Mucosa of descending colon (tissue), 3 donors: ENCODE data around the gene CORO7. TPM values are rescaled to one million over a fixed set of nuclear protein-coding genes. Genes with fewer than 3 reads are reported as not detected.
A peak's percentile ranks its signal among the peaks of the same experiment; 100 is the strongest.

ENCODE experiments used
- ATAC-seq: fragments of 200-7000 bp; cut with Tn5 transposase; one replicate; pipeline ENCODE4 v1.9.1; 2020; ENCODE audit warnings: mild to moderate bottlenecking, moderate library complexity
- DNase-seq, 3 donors: peaks; one replicate each; pipeline ENCODE4 v3.0.0-alpha.2; 2020
- H3K36me3 ChIP-seq: fragments of 200-600 bp; one replicate; pipeline ENCODE4 v1.8.0; 2021; ENCODE audit warnings: low read depth, mild to moderate bottlenecking
- H3K4me1 ChIP-seq: fragments of 200-600 bp; one replicate; pipeline ENCODE4 v1.8.0; 2021; ENCODE audit warnings: low read depth, mild to moderate bottlenecking
- H3K4me3 ChIP-seq: fragments of 200-600 bp; one replicate; pipeline ENCODE4 v1.8.0; 2021; ENCODE audit warnings: mild to moderate bottlenecking
- H3K9me3 ChIP-seq: fragments of 200-600 bp; one replicate; pipeline ENCODE4 v1.8.0; 2021; ENCODE audit warnings: mild to moderate bottlenecking
- intact Hi-C, 2 donors: fragments of 100-400 bp; cut with DNase I in 1 of 2; cut with micrococcal nuclease in 1 of 2; formaldehyde crosslinking; loops; one replicate each; pipeline versions ENCODE4 v1.11.0 to v1.11.1; 2022; cut with DNase I, micrococcal nuclease
- total RNA-seq, 3 donors: library from RNA; stranded (reverse); fragmentation: NEBNext Ultra II Directional in 2 of 3; extraction: Animal tissue kit (Norgen Biotek cat#: 25700) in 2 of 3; gene quantifications; one replicate each; pipeline versions ENCODE4 v1.2.1 to v1.2.4, GENCODE V29; 2021 to 2023
- TF ChIP-seq, protein P1 (sequence below): fragments of 200-600 bp; IDR thresholded peaks from one replicate; pipeline ENCODE4 v1.8.0; 2022; ENCODE audit warnings: antibody characterized with exemption, mild to moderate bottlenecking
- donor health status: DM: no; HTN: no; CAD: no; lungs with moderate emphysema.
- donor health status: DM: no; HTN: no; CAD: no.
- donor health status: DM: no; HTN: yes; CAD: no.

The CORO7 gene
- total RNA-seq, 3 donors from 2014 or later: 40.0 to 61.2 (median 49.1) TPM

- Histone ChIP-seq H3K4me1 (peaks cover 18% of the 10 kb centered on the region), H3K36me3 (no peaks in the 10 kb centered on the region), H3K9me3 (no peaks in the 10 kb centered on the region), H3K4me3 (peak within 1 kb of the TSS; percentile 74)
- TF ChIP-seq, protein P1, sequence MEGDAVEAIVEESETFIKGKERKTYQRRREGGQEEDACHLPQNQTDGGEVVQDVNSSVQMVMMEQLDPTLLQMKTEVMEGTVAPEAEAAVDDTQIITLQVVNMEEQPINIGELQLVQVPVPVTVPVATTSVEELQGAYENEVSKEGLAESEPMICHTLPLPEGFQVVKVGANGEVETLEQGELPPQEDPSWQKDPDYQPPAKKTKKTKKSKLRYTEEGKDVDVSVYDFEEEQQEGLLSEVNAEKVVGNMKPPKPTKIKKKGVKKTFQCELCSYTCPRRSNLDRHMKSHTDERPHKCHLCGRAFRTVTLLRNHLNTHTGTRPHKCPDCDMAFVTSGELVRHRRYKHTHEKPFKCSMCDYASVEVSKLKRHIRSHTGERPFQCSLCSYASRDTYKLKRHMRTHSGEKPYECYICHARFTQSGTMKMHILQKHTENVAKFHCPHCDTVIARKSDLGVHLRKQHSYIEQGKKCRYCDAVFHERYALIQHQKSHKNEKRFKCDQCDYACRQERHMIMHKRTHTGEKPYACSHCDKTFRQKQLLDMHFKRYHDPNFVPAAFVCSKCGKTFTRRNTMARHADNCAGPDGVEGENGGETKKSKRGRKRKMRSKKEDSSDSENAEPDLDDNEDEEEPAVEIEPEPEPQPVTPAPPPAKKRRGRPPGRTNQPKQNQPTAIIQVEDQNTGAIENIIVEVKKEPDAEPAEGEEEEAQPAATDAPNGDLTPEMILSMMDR: no peak
- intact Hi-C loops: no loop called here
- DNase-seq: peak; percentile 93 to 94 (median 94)
- ATAC-seq: peak; percentile 97
These were observed 9.1 kb upstream of the CORO7 start, which contains the start of gene DNAJA3 for GRCh38 chr16:4425378-4426020. TSS of gene DNAJA3 (plus strand) at chr16:4425868. CDS start at chr16:4425882, 14 bp downstream.

- no peak for DNase-seq
- no peak overlapping the region for H3K4me3 ChIP-seq
- ATAC-seq: no peak
- TF ChIP-seq, protein P1: no peak
- peaks cover 24% of the 10 kb centered on the region for H3K4me1 ChIP-seq
- no peaks in the 10 kb centered on the region for H3K9me3 ChIP-seq
- intact Hi-C loops: no loop called here
- H3K36me3 ChIP-seq: no peaks in the 10 kb centered on the region
These were observed 4.2 kb upstream of the CORO7 start for GRCh38 chr16:4420505-4421105.

DNA sequence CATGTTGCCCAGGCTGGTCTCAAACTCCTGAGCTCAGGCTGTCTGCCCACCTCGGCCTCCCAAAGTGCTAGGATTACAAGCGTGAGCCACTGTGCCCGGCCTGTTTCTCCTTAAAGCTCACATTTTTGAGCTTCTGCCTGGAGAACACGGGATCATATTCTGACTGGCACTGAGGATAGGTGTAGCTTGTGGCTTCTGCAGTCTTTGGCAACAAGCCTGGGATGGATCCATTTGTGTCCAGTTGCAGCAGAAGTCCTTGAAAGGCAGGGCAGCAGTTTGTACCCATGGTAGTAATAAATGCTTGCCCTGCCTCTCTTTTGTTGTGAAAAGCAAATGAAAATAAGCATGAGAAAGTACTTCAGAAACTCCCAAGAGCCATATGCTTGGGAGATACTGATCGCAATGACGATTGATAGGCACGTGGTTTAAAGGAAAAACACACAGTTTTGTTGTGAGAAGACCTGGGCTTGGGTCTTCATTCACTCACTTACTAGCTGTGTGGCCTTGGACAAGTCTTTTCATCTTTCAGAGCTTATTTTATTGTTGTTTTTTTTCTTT, 3.1 kb upstream of the CORO7 start:
- TF ChIP-seq, protein P1: no peak
- DNase-seq: no peak
- intact Hi-C loops: no loop called here
- H3K4me3 ChIP-seq: no peak overlapping the region
- H3K4me1 ChIP-seq: peaks cover 28% of the 10 kb centered on the region
- no peaks in the 10 kb centered on the region for H3K36me3 ChIP-seq
- no peak for ATAC-seq
- no peaks in the 10 kb centered on the region for H3K9me3 ChIP-seq

DNA sequence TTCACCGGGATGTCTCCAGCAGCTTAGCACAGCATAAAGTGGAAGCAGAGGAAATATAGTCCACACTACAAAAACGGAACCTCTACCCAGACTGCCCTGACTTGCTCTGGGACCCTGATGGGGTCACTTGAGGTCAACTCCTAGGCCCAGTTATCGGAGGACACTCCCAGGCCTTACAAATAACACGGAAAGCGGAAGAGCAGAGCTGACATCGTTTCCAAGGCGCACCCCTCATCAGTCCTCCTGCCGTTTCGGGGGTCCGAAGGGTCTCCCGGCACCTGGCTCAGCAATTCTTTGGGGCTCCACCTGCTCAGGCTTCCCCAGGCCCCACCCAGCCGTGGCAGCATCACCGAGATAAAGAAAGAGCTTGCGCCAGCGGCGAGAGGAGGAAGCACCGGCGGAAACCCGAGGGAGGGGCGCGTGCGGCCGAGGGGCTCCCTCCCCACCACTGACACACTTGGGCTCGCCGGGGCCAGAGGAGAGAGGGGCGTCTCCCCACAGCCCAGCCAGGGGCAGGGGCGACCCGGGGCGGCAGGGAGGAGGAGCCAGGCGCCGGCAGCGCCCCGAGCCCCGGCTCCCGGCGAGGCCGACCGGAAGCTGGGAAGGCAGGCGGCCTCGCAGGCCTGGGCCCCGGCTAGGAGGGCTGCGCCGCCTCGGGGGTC, 727 bp downstream of the CORO7 start:
- H3K4me3 ChIP-seq: peak overlapping the region; percentile 93
- H3K4me1 ChIP-seq: peaks cover 31% of the 10 kb centered on the region
- ATAC-seq (peak; percentile 56), DNase-seq (peak; percentile 72 to 87 (median 81))
- no peaks in the 10 kb centered on the region for H3K36me3 ChIP-seq
- no peaks in the 10 kb centered on the region for H3K9me3 ChIP-seq
- TF ChIP-seq, protein P1: no peak
- intact Hi-C loops: no loop called here

GRCh38 chr16:4414187-4414917, 2.0 kb downstream of the CORO7 start:
- peaks cover 24% of the 10 kb centered on the region for H3K4me1 ChIP-seq
- H3K9me3 ChIP-seq: no peaks in the 10 kb centered on the region
- DNase-seq (peak in 1 of 3 donors; percentile 24), ATAC-seq (peak; percentile 19)
- H3K36me3 ChIP-seq: no peaks in the 10 kb centered on the region
- H3K4me3 ChIP-seq: no peak overlapping the region
- intact Hi-C loops: no loop called here
- TF ChIP-seq, protein P1: no peak
